ENCODE data around the gene LGR4. TPM values are rescaled to one million over a fixed set of nuclear protein-coding genes. Genes with fewer than 3 reads are reported as not detected.
"Not testable (repeated sequence)": the region's sequence is repeated elsewhere in the genome, so short reads cannot be mapped to it uniquely, and the experiment has no call there.

Gene LGR4
- polyA plus RNA-seq, 2 donors: 10.5 to 11.8 TPM

GRCh38 chr11:27353593-27354358 lies 118.8 kb downstream of the LGR4 start:
- Histone ChIP-seq H3K4me1 (ENCODE audit: control insufficient read depth in 2 of 2, insufficient read depth in 2 of 2, low read length in 1 of 2) (no peaks in the 10 kb centered on the region), H3K9me3 (ENCODE audit: control insufficient read depth in 2 of 2, insufficient read depth in 1 of 2, low read depth in 1 of 2, low read length in 1 of 2) (no peaks in the 10 kb centered on the region), H3K27ac (ENCODE audit: low read depth in 2 of 2, low read length in 1 of 2) (no peak overlapping the region), H3K27me3 (ENCODE audit: control insufficient read depth in 1 of 2, insufficient read depth in 2 of 2, low read length in 2 of 2) (no peaks in the 10 kb centered on the region), H3K4me3 (ENCODE audit: low read depth in 1 of 2, low read length in 2 of 2) (no peak overlapping the region), H3K36me3 (ENCODE audit: control insufficient read depth in 2 of 2, insufficient read depth in 2 of 2, low read length in 1 of 2) (no peaks in the 10 kb centered on the region)
- WGBS, 2 donors: 93 to 97% methylated on average over 2 of the region's 2 CpGs

GRCh38 chr11:27352781-27353180 lies 119.8 kb downstream of the LGR4 start:
- no peak overlapping the region for H3K4me3 ChIP-seq (ENCODE audit: low read depth in 1 of 2, low read length in 2 of 2)
- H3K9me3 ChIP-seq (ENCODE audit: control insufficient read depth in 2 of 2, insufficient read depth in 1 of 2, low read depth in 1 of 2, low read length in 1 of 2): no peaks in the 10 kb centered on the region
- WGBS, 2 donors: 93 to 95% methylated on average over 2 of the region's 2 CpGs
- no peaks in the 10 kb centered on the region for H3K4me1 ChIP-seq (ENCODE audit: control insufficient read depth in 2 of 2, insufficient read depth in 2 of 2, low read length in 1 of 2)
- H3K27ac ChIP-seq (ENCODE audit: low read depth in 2 of 2, low read length in 1 of 2): no peak overlapping the region
- no peaks in the 10 kb centered on the region for H3K36me3 ChIP-seq (ENCODE audit: control insufficient read depth in 2 of 2, insufficient read depth in 2 of 2, low read length in 1 of 2)
- no peaks in the 10 kb centered on the region for H3K27me3 ChIP-seq (ENCODE audit: control insufficient read depth in 1 of 2, insufficient read depth in 2 of 2, low read length in 2 of 2)

GRCh38 chr11:27350511-27350910 lies 122.1 kb downstream of the LGR4 start:
- H3K27me3 ChIP-seq (ENCODE audit: control insufficient read depth in 1 of 2, insufficient read depth in 2 of 2, low read length in 2 of 2): no peaks in the 10 kb centered on the region

GRCh38 chr11:27349919-27350318 lies 122.7 kb downstream of the LGR4 start:
- Histone ChIP-seq H3K27me3 (ENCODE audit: control insufficient read depth in 1 of 2, insufficient read depth in 2 of 2, low read length in 2 of 2) (no peaks in the 10 kb centered on the region), H3K4me3 (ENCODE audit: low read depth in 1 of 2, low read length in 2 of 2) (no peak overlapping the region), H3K9me3 (ENCODE audit: control insufficient read depth in 2 of 2, insufficient read depth in 1 of 2, low read depth in 1 of 2, low read length in 1 of 2) (no peaks in the 10 kb centered on the region), H3K27ac (ENCODE audit: low read depth in 2 of 2, low read length in 1 of 2) (no peak overlapping the region), H3K36me3 (ENCODE audit: control insufficient read depth in 2 of 2, insufficient read depth in 2 of 2, low read length in 1 of 2) (no peaks in the 10 kb centered on the region), H3K4me1 (ENCODE audit: control insufficient read depth in 2 of 2, insufficient read depth in 2 of 2, low read length in 1 of 2) (no peaks in the 10 kb centered on the region)
- WGBS, 2 donors: 87 to 97% methylated on average over 2 of the region's 2 CpGs

More at GRCh38 chr11:27350511-27350910, 122.1 kb downstream of the LGR4 start:
- Histone ChIP-seq H3K4me1 (ENCODE audit: control insufficient read depth in 2 of 2, insufficient read depth in 2 of 2, low read length in 1 of 2) (no peaks in the 10 kb centered on the region), H3K27ac (ENCODE audit: low read depth in 2 of 2, low read length in 1 of 2) (no peak overlapping the region), H3K36me3 (ENCODE audit: control insufficient read depth in 2 of 2, insufficient read depth in 2 of 2, low read length in 1 of 2) (no peaks in the 10 kb centered on the region), H3K4me3 (ENCODE audit: low read depth in 1 of 2, low read length in 2 of 2) (no peak overlapping the region), H3K9me3 (ENCODE audit: control insufficient read depth in 2 of 2, insufficient read depth in 1 of 2, low read depth in 1 of 2, low read length in 1 of 2) (no peaks in the 10 kb centered on the region)

- WGBS, 2 donors: 27 to 42% methylated on average over 3 of the region's 3 CpGs
- H3K9me3 ChIP-seq (ENCODE audit: control insufficient read depth in 2 of 2, insufficient read depth in 1 of 2, low read depth in 1 of 2, low read length in 1 of 2): no peaks in the 10 kb centered on the region
- no peak overlapping the region for H3K4me3 ChIP-seq (ENCODE audit: low read depth in 1 of 2, low read length in 2 of 2)
- no peaks in the 10 kb centered on the region for H3K27me3 ChIP-seq (ENCODE audit: control insufficient read depth in 1 of 2, insufficient read depth in 2 of 2, low read length in 2 of 2)
- H3K36me3 ChIP-seq (ENCODE audit: control insufficient read depth in 2 of 2, insufficient read depth in 2 of 2, low read length in 1 of 2): no peaks in the 10 kb centered on the region
- no peak overlapping the region for H3K27ac ChIP-seq (ENCODE audit: low read depth in 2 of 2, low read length in 1 of 2)
- H3K4me1 ChIP-seq (ENCODE audit: control insufficient read depth in 2 of 2, insufficient read depth in 2 of 2, low read length in 1 of 2): no peaks in the 10 kb centered on the region
These were observed 124.2 kb downstream of the LGR4 start for GRCh38 chr11:27348340-27348873.

GRCh38 chr11:27347359-27348339 lies 124.9 kb downstream of the LGR4 start:
- 45 to 50% methylated on average over 5 of the region's 5 CpGs for WGBS, 2 donors
- H3K36me3 ChIP-seq (ENCODE audit: control insufficient read depth in 2 of 2, insufficient read depth in 2 of 2, low read length in 1 of 2): no peaks in the 10 kb centered on the region
- H3K4me3 ChIP-seq (ENCODE audit: low read depth in 1 of 2, low read length in 2 of 2): no peak overlapping the region
- no peak overlapping the region for H3K27ac ChIP-seq (ENCODE audit: low read depth in 2 of 2, low read length in 1 of 2)
- no peaks in the 10 kb centered on the region for H3K4me1 ChIP-seq (ENCODE audit: control insufficient read depth in 2 of 2, insufficient read depth in 2 of 2, low read length in 1 of 2)
- no peaks in the 10 kb centered on the region for H3K27me3 ChIP-seq (ENCODE audit: control insufficient read depth in 1 of 2, insufficient read depth in 2 of 2, low read length in 2 of 2)
- H3K9me3 ChIP-seq (ENCODE audit: control insufficient read depth in 2 of 2, insufficient read depth in 1 of 2, low read depth in 1 of 2, low read length in 1 of 2): no peaks in the 10 kb centered on the region

GRCh38 chr11:27339941-27340340 lies 132.6 kb downstream of the LGR4 start:
- H3K27me3 ChIP-seq (ENCODE audit: control insufficient read depth in 1 of 2, insufficient read depth in 2 of 2, low read length in 2 of 2): no peaks in the 10 kb centered on the region
- H3K4me1 ChIP-seq (ENCODE audit: control insufficient read depth in 2 of 2, insufficient read depth in 2 of 2, low read length in 1 of 2): no peaks in the 10 kb centered on the region
- H3K27ac ChIP-seq (ENCODE audit: low read depth in 2 of 2, low read length in 1 of 2): no peak overlapping the region
- WGBS, 2 donors: 82 to 84% methylated on average over 3 of the region's 3 CpGs
- H3K9me3 ChIP-seq (ENCODE audit: control insufficient read depth in 2 of 2, insufficient read depth in 1 of 2, low read depth in 1 of 2, low read length in 1 of 2): no peaks in the 10 kb centered on the region
- no peak overlapping the region for H3K4me3 ChIP-seq (ENCODE audit: low read depth in 1 of 2, low read length in 2 of 2)
- H3K36me3 ChIP-seq (ENCODE audit: control insufficient read depth in 2 of 2, insufficient read depth in 2 of 2, low read length in 1 of 2): no peaks in the 10 kb centered on the region

GRCh38 chr11:27334764-27335163 lies 137.8 kb downstream of the LGR4 start:
- not testable (repeated sequence) for H3K36me3 ChIP-seq (ENCODE audit: control insufficient read depth in 2 of 2, insufficient read depth in 2 of 2, low read length in 1 of 2); H3K9me3 ChIP-seq (ENCODE audit: control insufficient read depth in 2 of 2, insufficient read depth in 1 of 2, low read depth in 1 of 2, low read length in 1 of 2); H3K27me3 ChIP-seq (ENCODE audit: control insufficient read depth in 1 of 2, insufficient read depth in 2 of 2, low read length in 2 of 2); H3K4me3 ChIP-seq (ENCODE audit: low read depth in 1 of 2, low read length in 2 of 2); H3K27ac ChIP-seq (ENCODE audit: low read depth in 2 of 2, low read length in 1 of 2); H3K4me1 ChIP-seq (ENCODE audit: control insufficient read depth in 2 of 2, insufficient read depth in 2 of 2, low read length in 1 of 2)
- 95 to 96% methylated on average over 4 of the region's 4 CpGs for WGBS, 2 donors

GRCh38 chr11:27331981-27332380 lies 140.6 kb downstream of the LGR4 start:
- H3K36me3 ChIP-seq (ENCODE audit: control insufficient read depth in 2 of 2, insufficient read depth in 2 of 2, low read length in 1 of 2): no peaks in the 10 kb centered on the region
- no peaks in the 10 kb centered on the region for H3K27me3 ChIP-seq (ENCODE audit: control insufficient read depth in 1 of 2, insufficient read depth in 2 of 2, low read length in 2 of 2)
- H3K4me3 ChIP-seq (ENCODE audit: low read depth in 1 of 2, low read length in 2 of 2): no peak overlapping the region
- 53 to 61% methylated on average over 2 of the region's 2 CpGs for WGBS, 2 donors
- no peaks in the 10 kb centered on the region for H3K9me3 ChIP-seq (ENCODE audit: control insufficient read depth in 2 of 2, insufficient read depth in 1 of 2, low read depth in 1 of 2, low read length in 1 of 2)
- H3K4me1 ChIP-seq (ENCODE audit: control insufficient read depth in 2 of 2, insufficient read depth in 2 of 2, low read length in 1 of 2): no peaks in the 10 kb centered on the region
- H3K27ac ChIP-seq (ENCODE audit: low read depth in 2 of 2, low read length in 1 of 2): no peak overlapping the region

Data from esophagus (tissue), 2 donors.